Brain microvascular endothelial cell (primary cell): ENCODE measurements around the gene TENM3.
A peak's percentile ranks its signal among the peaks of the same experiment; 100 is the strongest.

Source experiments
- DNase-seq: peaks from one replicate; pipeline ENCODE4 v3.0.0-alpha.2; 2020
- H3K27ac ChIP-seq: fragments of 250-450 bp; sonication (Bioruptor Pico); 2 replicates; pipeline ENCODE4 v1.5.1; 2020; ENCODE audit warnings: mild to moderate bottlenecking, moderate library complexity
- H3K27me3 ChIP-seq: fragments of 250-450 bp; sonication (Bioruptor Pico); replicated peaks from 2 replicates; pipeline ENCODE4 v1.5.1; 2020; ENCODE audit warnings: mild to moderate bottlenecking
- H3K36me3 ChIP-seq: fragments of 250-450 bp; sonication (Bioruptor Pico); replicated peaks from 2 replicates; pipeline ENCODE4 v1.5.1; 2020; ENCODE audit warnings: mild to moderate bottlenecking
- H3K4me3 ChIP-seq: 2 replicates; pipeline ENCODE4 v1.5.1; 2011; ENCODE audit warnings: low read depth, mild to moderate bottlenecking, control low read depth, low read length, moderate library complexity
- CTCF ChIP-seq: IDR thresholded peaks from 2 replicates; pipeline ENCODE4 v1.5.1; 2011; ENCODE audit warnings: low read depth, mild to moderate bottlenecking, moderate library complexity, low read length, control low read depth, inconsistent platforms; ENCODE audit errors: missing control alignments
- in situ Hi-C: cut with HindIII; loops from 2 replicates; pipeline ENCODE4 v1.10.0; 2017; ENCODE audit warnings: low sequenced_read_pairs, low pct_ligation_motif_present

Gene TENM3

GRCh38 chr4:182560358-182560757 is 317.2 kb downstream of the TENM3 start:
- Histone ChIP-seq H3K27me3 (no peaks in the 10 kb centered on the region), H3K36me3 (no peaks in the 10 kb centered on the region), H3K4me3 (peak overlapping the region; percentile 22), H3K27ac (no peak overlapping the region)
- DNase-seq, result peak; percentile 50
- in situ Hi-C loops, result no loop called here
- TF ChIP-seq CTCF, result peak; percentile 62

- TF ChIP-seq CTCF, result no peak
- no peak for DNase-seq
- no peak overlapping the region for H3K4me3 ChIP-seq
- no peaks in the 10 kb centered on the region for H3K36me3 ChIP-seq
- no peaks in the 10 kb centered on the region for H3K27me3 ChIP-seq
- H3K27ac ChIP-seq, result no peak overlapping the region
- in situ Hi-C loops, result no loop called here
Observed at GRCh38 chr4:182562350-182562749, 319.1 kb downstream of the TENM3 start.

GRCh38 chr4:182564724-182565369 is 321.6 kb downstream of the TENM3 start:
- no peak for TF ChIP-seq CTCF
- H3K4me3 ChIP-seq, result no peak overlapping the region
- H3K36me3 ChIP-seq, result no peaks in the 10 kb centered on the region
- DNase-seq, result no peak
- H3K27me3 ChIP-seq, result no peaks in the 10 kb centered on the region
- in situ Hi-C loops, result no loop called here
- no peak overlapping the region for H3K27ac ChIP-seq

GRCh38 chr4:182567119-182567518 is 323.9 kb downstream of the TENM3 start:
- no peak overlapping the region for H3K4me3 ChIP-seq
- in situ Hi-C loops, result no loop called here
- no peak for DNase-seq
- no peak overlapping the region for H3K27ac ChIP-seq
- H3K27me3 ChIP-seq, result no peaks in the 10 kb centered on the region
- no peaks in the 10 kb centered on the region for H3K36me3 ChIP-seq
- TF ChIP-seq CTCF, result no peak

- in situ Hi-C loops, result no loop called here
- DNase-seq, result no peak
- no peaks in the 10 kb centered on the region for H3K27me3 ChIP-seq
- no peak overlapping the region for H3K27ac ChIP-seq
- TF ChIP-seq CTCF, result no peak
- H3K4me3 ChIP-seq, result no peak overlapping the region
- no peaks in the 10 kb centered on the region for H3K36me3 ChIP-seq
Observed at GRCh38 chr4:182569561-182569960, 326.4 kb downstream of the TENM3 start.

- H3K27me3 ChIP-seq, result no peaks in the 10 kb centered on the region
- no peaks in the 10 kb centered on the region for H3K36me3 ChIP-seq
- no peak for TF ChIP-seq CTCF
- no peak overlapping the region for H3K27ac ChIP-seq
- in situ Hi-C loops, result no loop called here
- H3K4me3 ChIP-seq, result no peak overlapping the region
- no peak for DNase-seq
Observed at GRCh38 chr4:182574706-182575105, 331.5 kb downstream of the TENM3 start.
